OCI-LY3 (cell line): ENCODE measurements around the gene PDGFRA.

Experiments used
- H2AFZ ChIP-seq: fragments of 200-600, 300-600 bp; shearing (Covaris generic); 2 replicates; pipeline ENCODE4 v1.6.0; 2014; ENCODE audit warnings: antibody characterized with exemption, low read depth, low read length
- H3K27ac ChIP-seq: fragments of 200-600, 300-600 bp; sonication (generic); 2 replicates; pipeline ENCODE4 v1.5.1; 2014; ENCODE audit warnings: mild to moderate bottlenecking, low read length, moderate library complexity, mixed read lengths
- H3K27me3 ChIP-seq: fragments of 200-600, 300-600 bp; sonication (generic); 2 replicates; pipeline ENCODE4 v1.6.1; 2014; ENCODE audit warnings: low read depth, low read length, mixed read lengths
- H3K36me3 ChIP-seq: fragments of 200-600, 300-600 bp; sonication (generic); replicated peaks from 2 replicates; pipeline ENCODE3; 2014; ENCODE audit warnings: low read depth, low read length, mixed read lengths
- H3K4me1 ChIP-seq: fragments of 300-600, 200-600 bp; sonication (generic); 2 replicates; pipeline ENCODE4 v1.6.1; 2014; ENCODE audit warnings: low read length, mixed read lengths
- H3K4me2 ChIP-seq: fragments of 200-600, 300-600 bp; sonication (generic); 2 replicates; pipeline ENCODE4 v1.6.1; 2014; ENCODE audit warnings: low read length, mixed read lengths
- H3K4me3 ChIP-seq: fragments of 300-600, 200-600 bp; sonication (generic); 2 replicates; pipeline ENCODE4 v1.5.1; 2014; ENCODE audit warnings: antibody characterized with exemption, mild to moderate bottlenecking, low read length, moderate library complexity
- H3K79me2 ChIP-seq: fragments of 300-600, 200-600 bp; shearing (Covaris generic); 2 replicates; pipeline ENCODE4 v1.6.1; 2014; ENCODE audit warnings: mild to moderate bottlenecking, low read length, mixed read lengths
- H3K9ac ChIP-seq: fragments of 300-600, 200-600 bp; shearing (Covaris generic); 2 replicates; pipeline ENCODE4 v1.6.0; 2014; ENCODE audit warnings: mild to moderate bottlenecking, low read length, moderate library complexity
- H3K9me3 ChIP-seq: fragments of 200-600, 300-600 bp; shearing (Covaris generic); 2 replicates; pipeline ENCODE4 v1.6.1; 2014; ENCODE audit warnings: low read length, mixed read lengths; ENCODE audit not compliant: insufficient read depth
- H4K20me1 ChIP-seq: fragments of 200-600, 300-600 bp; sonication (generic); 2 replicates; pipeline ENCODE4 v1.6.1; 2016; ENCODE audit warnings: low read length, mixed read lengths; ENCODE audit not compliant: insufficient read depth
- EZH2phosphoT487 ChIP-seq: fragments of 200-600 bp; shearing (Covaris generic); IDR thresholded peaks from 2 replicates; pipeline ENCODE4 v1.6.1; 2018; ENCODE audit warnings: antibody characterized with exemption, mixed run types, low read depth
- TF ChIP-seq, protein P1 (sequence below): fragments of 200-600, 300-600 bp; sonication (generic); IDR thresholded peaks from 2 replicates; pipeline ENCODE4 v1.5.1; 2014; ENCODE audit warnings: antibody characterized with exemption, low read length, low read depth

The PDGFRA gene

DNA sequence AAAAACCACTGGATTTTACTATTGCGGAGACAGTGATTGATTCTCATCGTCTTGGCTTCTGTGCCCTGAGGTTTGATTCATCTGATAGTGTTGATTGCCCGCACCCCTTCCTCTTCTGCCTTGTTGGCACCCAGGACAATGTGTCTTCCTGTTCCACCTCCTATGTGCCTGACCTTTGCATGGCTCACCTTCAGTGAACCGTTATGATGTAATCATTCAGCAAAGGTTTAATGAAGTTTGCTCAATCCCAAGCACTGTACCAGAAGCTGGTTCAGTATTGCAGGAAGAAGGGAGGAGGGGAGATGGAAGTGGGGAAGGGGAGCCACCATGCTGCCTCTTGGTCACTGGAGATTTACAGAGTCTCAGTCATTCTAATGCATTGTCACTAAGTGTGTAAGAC is 36.3 kb downstream of the PDGFRA start:
- H3K27ac ChIP-seq, result no peak overlapping the region
- no peak overlapping the region for H3K4me3 ChIP-seq
- H2AFZ ChIP-seq, result no peak overlapping the region
- no peak overlapping the region for H3K9ac ChIP-seq
- H3K27me3 ChIP-seq, result no peaks in the 10 kb centered on the region
- no peaks in the 10 kb centered on the region for H4K20me1 ChIP-seq
- no peaks in the 10 kb centered on the region for H3K9me3 ChIP-seq
- H3K4me2 ChIP-seq, result no peak overlapping the region
- no peaks in the 10 kb centered on the region for H3K4me1 ChIP-seq
- no peaks in the 10 kb centered on the region for H3K36me3 ChIP-seq
- no peaks in the 10 kb centered on the region for H3K79me2 ChIP-seq
- TF ChIP-seq, protein P1, sequence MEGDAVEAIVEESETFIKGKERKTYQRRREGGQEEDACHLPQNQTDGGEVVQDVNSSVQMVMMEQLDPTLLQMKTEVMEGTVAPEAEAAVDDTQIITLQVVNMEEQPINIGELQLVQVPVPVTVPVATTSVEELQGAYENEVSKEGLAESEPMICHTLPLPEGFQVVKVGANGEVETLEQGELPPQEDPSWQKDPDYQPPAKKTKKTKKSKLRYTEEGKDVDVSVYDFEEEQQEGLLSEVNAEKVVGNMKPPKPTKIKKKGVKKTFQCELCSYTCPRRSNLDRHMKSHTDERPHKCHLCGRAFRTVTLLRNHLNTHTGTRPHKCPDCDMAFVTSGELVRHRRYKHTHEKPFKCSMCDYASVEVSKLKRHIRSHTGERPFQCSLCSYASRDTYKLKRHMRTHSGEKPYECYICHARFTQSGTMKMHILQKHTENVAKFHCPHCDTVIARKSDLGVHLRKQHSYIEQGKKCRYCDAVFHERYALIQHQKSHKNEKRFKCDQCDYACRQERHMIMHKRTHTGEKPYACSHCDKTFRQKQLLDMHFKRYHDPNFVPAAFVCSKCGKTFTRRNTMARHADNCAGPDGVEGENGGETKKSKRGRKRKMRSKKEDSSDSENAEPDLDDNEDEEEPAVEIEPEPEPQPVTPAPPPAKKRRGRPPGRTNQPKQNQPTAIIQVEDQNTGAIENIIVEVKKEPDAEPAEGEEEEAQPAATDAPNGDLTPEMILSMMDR, result no peak
- no peak for TF ChIP-seq EZH2phosphoT487

GRCh38 chr4:54268151-54268550 is 39.1 kb downstream of the PDGFRA start:
- H3K4me3 ChIP-seq, result no peak overlapping the region
- H3K4me1 ChIP-seq, result no peaks in the 10 kb centered on the region
- TF ChIP-seq, protein P1, result no peak
- TF ChIP-seq EZH2phosphoT487, result no peak
- H3K36me3 ChIP-seq, result no peaks in the 10 kb centered on the region
- no peaks in the 10 kb centered on the region for H4K20me1 ChIP-seq
- H3K27me3 ChIP-seq, result no peaks in the 10 kb centered on the region
- H3K4me2 ChIP-seq, result no peak overlapping the region
- no peaks in the 10 kb centered on the region for H3K79me2 ChIP-seq
- H3K9me3 ChIP-seq, result no peaks in the 10 kb centered on the region
- H2AFZ ChIP-seq, result no peak overlapping the region
- H3K27ac ChIP-seq, result no peak overlapping the region
- H3K9ac ChIP-seq, result no peak overlapping the region

GRCh38 chr4:54271464-54271863 is 42.4 kb downstream of the PDGFRA start:
- H3K36me3 ChIP-seq, result no peaks in the 10 kb centered on the region

GRCh38 chr4:54272051-54272450 is 43.0 kb downstream of the PDGFRA start:
- Histone ChIP-seq H3K36me3 (no peaks in the 10 kb centered on the region), H3K4me1 (peaks cover 28% of the 10 kb centered on the region), H4K20me1 (no peaks in the 10 kb centered on the region), H3K4me2 (no peak overlapping the region), H3K4me3 (no peak overlapping the region), H2AFZ (no peak overlapping the region), H3K27ac (no peak overlapping the region), H3K27me3 (no peaks in the 10 kb centered on the region), H3K9me3 (no peaks in the 10 kb centered on the region), H3K79me2 (no peaks in the 10 kb centered on the region), H3K9ac (no peak overlapping the region)
- TF ChIP-seq EZH2phosphoT487, result no peak
- TF ChIP-seq, protein P1, result no peak

More at GRCh38 chr4:54271464-54271863, 42.4 kb downstream of the PDGFRA start:
- Histone ChIP-seq H3K9ac (no peak overlapping the region), H3K79me2 (no peaks in the 10 kb centered on the region), H3K27me3 (no peaks in the 10 kb centered on the region), H3K4me2 (no peak overlapping the region), H4K20me1 (no peaks in the 10 kb centered on the region), H3K9me3 (no peaks in the 10 kb centered on the region), H2AFZ (no peak overlapping the region), H3K4me3 (no peak overlapping the region), H3K27ac (no peak overlapping the region), H3K4me1 (peaks cover 22% of the 10 kb centered on the region)
- TF ChIP-seq, protein P1, result no peak
- no peak for TF ChIP-seq EZH2phosphoT487
